Fibroblast of pulmonary artery (primary cell): Measurements from ENCODE around the gene GRB10.

Experiments
- DNase-seq: peaks from one replicate; pipeline ENCODE4 v3.0.0-alpha.2; 2010; ENCODE audit warnings: low read depth
- H3K4me3 ChIP-seq: replicated peaks from 2 replicates; pipeline ENCODE4 v1.5.1; 2011; ENCODE audit warnings: low read depth, mild to moderate bottlenecking, control low read depth, low read length, moderate library complexity
- CTCF ChIP-seq: IDR thresholded peaks from 2 replicates; pipeline ENCODE4 v1.5.1; 2011; ENCODE audit warnings: mild to moderate bottlenecking, control low read depth, low read length, inconsistent platforms; ENCODE audit errors: missing control alignments

Gene GRB10

GRCh38 chr7:50560865-50561351, 221.8 kb downstream of the GRB10 start:
- no peak overlapping the region for H3K4me3 ChIP-seq
- DNase-seq = no peak
- TF ChIP-seq CTCF = no peak

- no peak for DNase-seq
- no peak for TF ChIP-seq CTCF
- H3K4me3 ChIP-seq = no peak overlapping the region
Measured at GRCh38 chr7:50559881-50560280, 222.8 kb downstream of the GRB10 start.

- no peak overlapping the region for H3K4me3 ChIP-seq
- no peak for TF ChIP-seq CTCF
- DNase-seq = peak; percentile 24
Measured at GRCh38 chr7:50558294-50559053, 224.2 kb downstream of the GRB10 start.

GRCh38 chr7:50557099-50557498, 225.6 kb downstream of the GRB10 start:
- no peak for DNase-seq
- H3K4me3 ChIP-seq = no peak overlapping the region
- no peak for TF ChIP-seq CTCF

- peak; percentile 47 for DNase-seq
Measured at GRCh38 chr7:50556247-50556991, 226.3 kb downstream of the GRB10 start.

GRCh38 chr7:50555594-50556140, 227.0 kb downstream of the GRB10 start:
- no peak for TF ChIP-seq CTCF
- H3K4me3 ChIP-seq = no peak overlapping the region
- no peak for DNase-seq

More at GRCh38 chr7:50556247-50556991, 226.3 kb downstream of the GRB10 start:
- TF ChIP-seq CTCF = no peak
- no peak overlapping the region for H3K4me3 ChIP-seq
